GM23338 (cell line): ENCODE data around the gene PDCD1. TPM values are rescaled to one million over a fixed set of nuclear protein-coding genes. Genes with fewer than 3 reads are reported as not detected.

ENCODE experiments used
- ATAC-seq: fragments of 200-7000 bp; cut with Tn5 transposase; 3 replicates; pipeline ENCODE4 v1.9.1; 2020
- DNase-seq: peaks from one replicate; pipeline ENCODE4 v3.0.0-alpha.2; 2015; ENCODE audit warnings: low spot score
- H2AFZ ChIP-seq: fragments of 200-600 bp; sonication (generic); 2 replicates; pipeline ENCODE4 v1.8.0; 2016; ENCODE audit warnings: antibody characterized with exemption, mild to moderate bottlenecking, moderate library complexity
- H3F3A ChIP-seq: fragments of 200-600 bp; sonication (generic); replicated peaks from 2 replicates; pipeline ENCODE4 v1.8.0; 2017; ENCODE audit warnings: antibody characterized with exemption, mixed run types, low read depth
- H3K27ac ChIP-seq: fragments of 200-600 bp; sonication (generic); 2 replicates; pipeline ENCODE4 v1.6.1; 2016; ENCODE audit warnings: low read depth
- H3K27me3 ChIP-seq: fragments of 200-600 bp; sonication (generic); 2 replicates; pipeline ENCODE4 v1.8.0; 2016; ENCODE audit warnings: mild to moderate bottlenecking, mixed run types, moderate library complexity; ENCODE audit not compliant: insufficient read depth
- H3K36me3 ChIP-seq: fragments of 200-600 bp; sonication (generic); 2 replicates; pipeline ENCODE4 v1.8.0; 2016; ENCODE audit warnings: mild to moderate bottlenecking; ENCODE audit not compliant: insufficient read depth
- H3K4me1 ChIP-seq: fragments of 200-600 bp; sonication (generic); 2 replicates; pipeline ENCODE4 v1.8.0; 2016; ENCODE audit warnings: mild to moderate bottlenecking, moderate library complexity; ENCODE audit not compliant: insufficient read depth
- H3K4me2 ChIP-seq: fragments of 200-600 bp; sonication (generic); 2 replicates; pipeline ENCODE4 v1.7.1; 2017; ENCODE audit warnings: mixed run types
- H3K4me3 ChIP-seq: fragments of 200-600 bp; sonication (generic); 2 replicates; pipeline ENCODE4 v1.6.1; 2016; ENCODE audit warnings: mixed run types
- H3K79me2 ChIP-seq: fragments of 200-600 bp; sonication (generic); replicated peaks from 2 replicates; pipeline ENCODE4 v1.8.0; 2017; ENCODE audit warnings: mild to moderate bottlenecking; ENCODE audit not compliant: insufficient read depth
- H3K9me2 ChIP-seq: fragments of 200-600 bp; sonication (generic); 2 replicates; pipeline ENCODE4 v1.8.0; 2017; ENCODE audit not compliant: insufficient read depth
- H4K20me1 ChIP-seq: fragments of 200-600 bp; sonication (generic); replicated peaks from 2 replicates; pipeline ENCODE4 v1.8.0; 2017; ENCODE audit warnings: mild to moderate bottlenecking; ENCODE audit not compliant: insufficient read depth
- H3K27ac Mint-ChIP-seq: 2 replicates; pipeline ENCODE4 v1.8.0; 2020; ENCODE audit warnings: inconsistent platforms, mild to moderate bottlenecking, moderate library complexity, mixed read lengths
- H3K27me3 Mint-ChIP-seq: 3 replicates; pipeline ENCODE4 v1.8.0; 2022; ENCODE audit warnings: low read depth, mild to moderate bottlenecking, moderate library complexity, mixed read lengths, inconsistent platforms; ENCODE audit not compliant: insufficient read depth, poor library complexity
- H3K36me3 Mint-ChIP-seq: 3 replicates; pipeline ENCODE4 v1.8.0; 2021; ENCODE audit warnings: low read depth, mild to moderate bottlenecking, inconsistent platforms, moderate library complexity, mixed read lengths
- H3K4me1 Mint-ChIP-seq: 3 replicates; pipeline ENCODE4 v1.8.0; 2020; ENCODE audit warnings: mild to moderate bottlenecking, inconsistent platforms, mixed read lengths
- H3K4me3 Mint-ChIP-seq: 3 replicates; pipeline ENCODE4 v1.8.0; 2021; ENCODE audit warnings: moderate library complexity, mild to moderate bottlenecking, inconsistent platforms, mixed read lengths
- H3K9me3 Mint-ChIP-seq: 3 replicates; pipeline ENCODE4 v1.8.0; 2020; ENCODE audit warnings: moderate library complexity, mild to moderate bottlenecking, inconsistent platforms, mixed read lengths
- CREB1 ChIP-seq: fragments of 250-450 bp; sonication (Bioruptor Pico); IDR thresholded peaks from 2 replicates; pipeline ENCODE4 v1.5.0; 2020; ENCODE audit warnings: low read depth, mild to moderate bottlenecking, moderate library complexity
- ETS1 ChIP-seq: IDR thresholded peaks from 2 replicates; pipeline ENCODE4 v1.6.1; 2016; ENCODE audit warnings: antibody characterized with exemption
- EZH2 ChIP-seq: fragments of 200-600 bp; sonication (generic); IDR thresholded peaks from one replicate; pipeline ENCODE4 v1.8.0; 2017; ENCODE audit warnings: antibody characterized with exemption, mild to moderate bottlenecking, low read depth; ENCODE audit not compliant: unreplicated experiment
- EZH2phosphoT487 ChIP-seq: fragments of 200-600 bp; sonication (generic); IDR thresholded peaks from one replicate; pipeline ENCODE4 v1.8.1; 2018; ENCODE audit warnings: antibody characterized with exemption; ENCODE audit not compliant: unreplicated experiment
- JUNB ChIP-seq: IDR thresholded peaks from one replicate; pipeline ENCODE4 v1.6.1; 2016; ENCODE audit warnings: antibody characterized with exemption; ENCODE audit not compliant: unreplicated experiment
- NANOG ChIP-seq: IDR thresholded peaks from 2 replicates; pipeline ENCODE4 v1.6.1; 2016; ENCODE audit warnings: antibody characterized with exemption, borderline replicate concordance
- POLR2AphosphoS5 ChIP-seq: IDR thresholded peaks from 2 replicates; pipeline ENCODE4 v1.6.1; 2016; ENCODE audit warnings: antibody characterized with exemption, low read depth
- REST ChIP-seq: IDR thresholded peaks from one replicate; pipeline ENCODE4 v1.6.1; 2018; ENCODE audit warnings: antibody characterized with exemption; ENCODE audit not compliant: unreplicated experiment
- STAT1 ChIP-seq: IDR thresholded peaks from one replicate; pipeline ENCODE4 v1.6.1; 2016; ENCODE audit warnings: antibody characterized with exemption; ENCODE audit not compliant: unreplicated experiment
- ZNF331 ChIP-seq: fragments of 250-450 bp; sonication (Bioruptor Pico); IDR thresholded peaks from 2 replicates; pipeline ENCODE4 v1.5.0; 2020; ENCODE audit warnings: low read depth, mild to moderate bottlenecking, moderate library complexity
- polyA plus RNA-seq: library from polyadenylated mRNA; unstranded; fragments of >200 nt; fragmentation: Nextera tagmentation; extraction: Ambion mirVana; gene quantifications from 2 replicates; pipeline ENCODE4 v1.2.1, GENCODE V29; 2016
- total RNA-seq: library from RNA; depleted of rRNA; stranded (reverse); fragments of >200 nt; shearing (Covaris generic); gene quantifications from 2 replicates; pipeline ENCODE4 v1.2.3, GENCODE V29; 2014
- TF ChIP-seq, protein P1 (sequence below), 2 experiments: fragments of 200-600 bp in 1 of 2; sonication (generic) in 1 of 2; conservative IDR thresholded peaks; 2 replicates each; pipeline versions ENCODE4 v1.5.1 to v1.6.1; 2016 to 2017; ENCODE audit warnings: antibody characterized with exemption in 2 of 2, low read depth in 2 of 2, mild to moderate bottlenecking in 2 of 2, moderate library complexity in 1 of 2

Gene PDCD1
- total and polyA plus RNA-seq, 2 experiments from 2014 or later = 0.34 to 0.38 TPM

DNA sequence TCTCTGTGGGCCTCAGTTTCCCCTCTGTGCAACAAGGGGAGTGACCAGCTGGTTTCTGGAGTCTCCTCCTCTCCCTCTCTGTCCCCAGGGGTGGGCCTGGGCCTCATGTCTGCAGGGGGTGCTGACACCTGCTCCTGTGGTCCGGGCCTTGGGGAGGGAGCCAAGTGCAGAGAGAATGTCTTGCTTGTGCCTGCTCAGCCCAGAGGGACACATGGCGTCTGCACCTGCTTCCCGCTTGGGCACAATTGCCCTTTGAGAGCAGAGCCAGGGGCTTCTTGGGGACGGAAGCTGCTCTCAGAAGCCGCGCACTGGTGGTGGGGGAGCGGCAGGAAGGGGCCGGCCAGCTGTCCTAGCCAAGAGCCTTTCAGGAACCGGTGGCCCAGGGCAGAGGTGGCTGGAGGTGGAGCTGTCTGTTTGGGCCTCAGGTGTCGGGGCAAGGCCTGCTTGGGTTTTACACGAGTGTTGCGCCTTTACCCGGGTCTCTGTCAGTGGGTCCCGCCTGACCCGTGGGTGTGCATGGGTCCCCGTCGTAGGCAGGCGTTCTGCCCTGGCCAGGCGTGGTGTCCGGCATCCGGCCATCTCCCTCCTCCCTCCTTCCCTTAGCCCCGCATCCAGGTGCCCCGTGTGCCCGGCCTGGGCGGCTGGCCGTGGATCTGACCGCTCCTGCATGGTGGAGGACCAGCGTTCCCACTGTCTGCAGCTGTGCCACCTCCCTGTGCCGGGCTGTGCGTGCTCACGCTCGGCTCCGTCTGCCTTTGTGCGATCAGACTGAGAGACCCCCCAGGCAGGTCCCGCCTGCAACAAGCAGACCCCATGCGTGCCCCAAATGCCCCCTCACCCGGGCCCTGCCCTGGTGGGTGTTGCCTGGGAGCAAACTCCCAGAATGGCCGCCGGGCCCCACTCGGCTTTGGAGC, 45.7 kb downstream of the PDCD1 start:
- no peaks in the 10 kb centered on the region for H3K9me2 ChIP-seq
- no peaks in the 10 kb centered on the region; the same call in 2 of the 3 replicates for H3K36me3 Mint-ChIP-seq
- H3K4me3 ChIP-seq = no peak overlapping the region
- no peaks in the 10 kb centered on the region for H4K20me1 ChIP-seq
- H3K4me3 Mint-ChIP-seq = no peak overlapping the region
- H3K4me1 Mint-ChIP-seq = peaks cover 13% of the 10 kb centered on the region
- TF ChIP-seq, protein P1, sequence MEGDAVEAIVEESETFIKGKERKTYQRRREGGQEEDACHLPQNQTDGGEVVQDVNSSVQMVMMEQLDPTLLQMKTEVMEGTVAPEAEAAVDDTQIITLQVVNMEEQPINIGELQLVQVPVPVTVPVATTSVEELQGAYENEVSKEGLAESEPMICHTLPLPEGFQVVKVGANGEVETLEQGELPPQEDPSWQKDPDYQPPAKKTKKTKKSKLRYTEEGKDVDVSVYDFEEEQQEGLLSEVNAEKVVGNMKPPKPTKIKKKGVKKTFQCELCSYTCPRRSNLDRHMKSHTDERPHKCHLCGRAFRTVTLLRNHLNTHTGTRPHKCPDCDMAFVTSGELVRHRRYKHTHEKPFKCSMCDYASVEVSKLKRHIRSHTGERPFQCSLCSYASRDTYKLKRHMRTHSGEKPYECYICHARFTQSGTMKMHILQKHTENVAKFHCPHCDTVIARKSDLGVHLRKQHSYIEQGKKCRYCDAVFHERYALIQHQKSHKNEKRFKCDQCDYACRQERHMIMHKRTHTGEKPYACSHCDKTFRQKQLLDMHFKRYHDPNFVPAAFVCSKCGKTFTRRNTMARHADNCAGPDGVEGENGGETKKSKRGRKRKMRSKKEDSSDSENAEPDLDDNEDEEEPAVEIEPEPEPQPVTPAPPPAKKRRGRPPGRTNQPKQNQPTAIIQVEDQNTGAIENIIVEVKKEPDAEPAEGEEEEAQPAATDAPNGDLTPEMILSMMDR (conservative IDR thresholded peaks at IDR 0.05; ENCODE audit: low read depth in 2 of 2) = no peak
- TF ChIP-seq EZH2phosphoT487 (no peak), POLR2AphosphoS5 (no peak), ZNF331 (CRISPR knock-in tag) (no peak), ETS1 (no peak), CREB1 (CRISPR knock-in tag) (no peak), STAT1 (no peak), JUNB (no peak)
- no peak overlapping the region for H3K27ac Mint-ChIP-seq
- H3K36me3 ChIP-seq = no peaks in the 10 kb centered on the region
- no peak for ATAC-seq
- no peak overlapping the region for H2AFZ ChIP-seq
- no peaks in the 10 kb centered on the region for H3K9me3 Mint-ChIP-seq
- no peak for DNase-seq
- H3K27me3 ChIP-seq = no peaks in the 10 kb centered on the region
- no peak overlapping the region for H3K27ac ChIP-seq
- H3K79me2 ChIP-seq = no peaks in the 10 kb centered on the region
- peaks cover 11% of the 10 kb centered on the region; the same call in 1 of the 2 replicates for H3F3A ChIP-seq
- peaks cover 18% of the 10 kb centered on the region for H3K27me3 Mint-ChIP-seq
- H3K4me1 ChIP-seq = 0 out of 2 replicates have a peak, but pooled peaks cover 6% of the 10 kb centered on the region
- H3K4me2 ChIP-seq = no peak overlapping the region

- H3K4me3 Mint-ChIP-seq = no peak overlapping the region
- H3K36me3 ChIP-seq = no peaks in the 10 kb centered on the region
- no peak overlapping the region for H2AFZ ChIP-seq
- peaks cover 11% of the 10 kb centered on the region; the same call in 1 of the 2 replicates for H3F3A ChIP-seq
- H3K4me3 ChIP-seq = no peak overlapping the region
- H3K27ac ChIP-seq = no peak overlapping the region
- H3K4me1 Mint-ChIP-seq = peaks cover 14% of the 10 kb centered on the region
- H3K4me2 ChIP-seq = no peak overlapping the region
- no peaks in the 10 kb centered on the region for H3K79me2 ChIP-seq
- no peaks in the 10 kb centered on the region for H4K20me1 ChIP-seq
- 0 out of 2 replicates have a peak, but pooled peaks cover 6% of the 10 kb centered on the region for H3K4me1 ChIP-seq
- ATAC-seq (no peak), DNase-seq (no peak)
- H3K27ac Mint-ChIP-seq = no peak overlapping the region
- no peaks in the 10 kb centered on the region; the same call in 2 of the 3 replicates for H3K36me3 Mint-ChIP-seq
- no peaks in the 10 kb centered on the region for H3K9me2 ChIP-seq
- peaks cover 16% of the 10 kb centered on the region for H3K27me3 Mint-ChIP-seq
- H3K9me3 Mint-ChIP-seq = no peaks in the 10 kb centered on the region
- no peaks in the 10 kb centered on the region for H3K27me3 ChIP-seq
- TF ChIP-seq EZH2 (no peak), POLR2AphosphoS5 (no peak), ZNF331 (CRISPR knock-in tag) (no peak), JUNB (no peak), NANOG (no peak), STAT1 (no peak), REST (no peak), EZH2phosphoT487 (no peak)
- TF ChIP-seq, protein P1 (conservative IDR thresholded peaks at IDR 0.05; ENCODE audit: low read depth in 2 of 2) = no peak
These were observed 46.6 kb downstream of the PDCD1 start for GRCh38 chr2:241811952-241812729.
